ENCODE data around the gene MATK.

MATK gene

DNA sequence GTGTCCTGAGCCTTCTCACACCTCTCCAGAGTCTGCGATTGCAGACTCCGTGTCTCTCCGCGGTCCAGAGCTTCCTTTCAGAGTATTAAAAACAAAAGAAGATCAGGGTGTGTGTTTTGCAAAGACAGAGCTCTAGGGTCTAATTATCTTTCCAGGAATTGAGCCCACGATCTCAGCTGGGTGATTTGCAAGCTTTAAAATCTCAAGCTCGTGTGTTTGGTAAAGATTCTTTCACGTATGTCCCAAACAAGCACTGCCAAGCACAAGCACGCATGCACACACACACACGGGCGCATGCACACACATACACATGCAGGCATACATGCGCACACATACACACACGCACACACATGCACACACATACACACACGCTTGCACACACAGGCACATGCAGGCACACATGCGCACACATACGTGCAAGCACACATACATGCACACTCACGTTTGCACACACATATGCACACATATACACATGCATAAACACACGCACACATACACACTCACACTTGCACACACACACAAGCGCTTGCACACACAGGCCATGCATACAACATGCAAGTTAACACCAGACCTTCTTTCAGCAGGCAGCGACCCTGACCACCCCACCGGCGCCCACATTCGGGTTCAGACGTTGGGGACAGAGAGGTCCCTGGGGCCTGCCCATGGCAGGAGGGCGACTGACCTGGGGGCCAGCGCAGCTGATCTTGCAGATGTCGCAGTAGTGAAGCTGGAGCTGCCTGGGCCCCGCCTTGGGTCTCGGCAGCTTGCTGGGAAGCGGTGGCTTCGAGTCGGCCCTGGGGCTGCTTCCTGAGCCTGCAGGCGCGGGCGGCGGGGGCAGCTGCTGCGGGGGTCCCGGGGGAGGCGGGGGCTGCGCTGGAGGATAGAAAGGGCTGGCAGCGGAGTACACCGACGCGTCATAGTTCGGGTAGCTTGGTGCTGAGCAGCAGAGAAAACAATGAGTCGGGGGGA is 44.7 kb upstream of the MATK start:
- no peak for DNase-seq (ENCODE audit: low read depth)
- TF ChIP-seq CTCF (IDR thresholded peaks at IDR 0.05; ENCODE audit: low read length, missing control alignments) = no peak
- no peak overlapping the region for H3K4me3 ChIP-seq (replicated peaks; ENCODE audit: low read depth, low read length)

- no peak overlapping the region for H3K4me3 ChIP-seq (replicated peaks; ENCODE audit: low read depth, low read length)
- DNase-seq (ENCODE audit: low read depth) = no peak
- TF ChIP-seq CTCF (IDR thresholded peaks at IDR 0.05; ENCODE audit: low read length, missing control alignments) = no peak
Measured at GRCh38 chr19:3827306-3827705, 41.1 kb upstream of the MATK start.

DNA sequence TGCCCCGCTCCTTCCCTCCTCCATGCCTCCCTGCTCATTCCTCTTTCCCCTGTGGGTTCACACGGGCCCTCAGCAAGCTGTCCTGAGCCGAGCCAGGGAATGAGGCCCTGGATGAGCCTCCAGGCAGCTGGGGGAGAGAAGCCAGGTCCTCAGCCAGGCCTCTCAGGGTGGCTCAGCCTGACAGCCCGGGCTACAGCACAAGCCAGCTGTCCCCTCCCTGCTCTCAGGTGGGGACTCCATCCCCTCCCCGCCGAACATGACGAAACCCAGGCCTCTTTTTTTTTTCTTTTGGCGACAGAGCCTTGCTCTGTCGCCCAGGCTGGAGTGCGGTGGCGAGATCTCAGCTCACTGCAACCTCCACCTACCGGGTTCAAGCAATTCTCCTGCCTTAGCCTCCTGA is 40.0 kb upstream of the MATK start:
- no peak overlapping the region for H3K4me3 ChIP-seq (replicated peaks; ENCODE audit: low read depth, low read length)
- no peak for DNase-seq (ENCODE audit: low read depth)
- TF ChIP-seq CTCF (IDR thresholded peaks at IDR 0.05; ENCODE audit: low read length, missing control alignments) = no peak

- TF ChIP-seq CTCF (IDR thresholded peaks at IDR 0.05; ENCODE audit: low read length, missing control alignments) = no peak
- no peak overlapping the region for H3K4me3 ChIP-seq (replicated peaks; ENCODE audit: low read depth, low read length)
- no peak for DNase-seq (ENCODE audit: low read depth)
Measured at GRCh38 chr19:3825286-3825956, 39.2 kb upstream of the MATK start.

DNA sequence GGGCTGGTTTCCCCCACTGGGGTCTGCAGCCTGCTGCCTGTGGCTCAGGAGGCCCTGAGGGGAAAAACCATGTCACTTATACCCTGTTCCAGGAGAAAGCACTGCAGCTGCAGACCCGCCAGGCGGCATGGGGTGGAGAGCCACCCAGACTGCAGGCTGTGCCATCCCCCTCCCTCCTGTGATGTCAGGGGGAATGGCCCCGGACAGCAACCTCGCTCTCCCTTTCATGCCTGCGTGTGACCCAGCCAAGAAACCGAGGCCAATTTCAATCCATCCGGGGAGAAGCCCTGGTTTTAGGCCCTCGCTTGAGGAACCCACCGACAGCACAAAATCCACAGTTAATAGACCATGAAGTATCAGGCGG is 37.2 kb upstream of the MATK start:
- no peak overlapping the region for H3K4me3 ChIP-seq (replicated peaks; ENCODE audit: low read depth, low read length)
- no peak for DNase-seq (ENCODE audit: low read depth)
- TF ChIP-seq CTCF (IDR thresholded peaks at IDR 0.05; ENCODE audit: low read length, missing control alignments) = no peak

DNA sequence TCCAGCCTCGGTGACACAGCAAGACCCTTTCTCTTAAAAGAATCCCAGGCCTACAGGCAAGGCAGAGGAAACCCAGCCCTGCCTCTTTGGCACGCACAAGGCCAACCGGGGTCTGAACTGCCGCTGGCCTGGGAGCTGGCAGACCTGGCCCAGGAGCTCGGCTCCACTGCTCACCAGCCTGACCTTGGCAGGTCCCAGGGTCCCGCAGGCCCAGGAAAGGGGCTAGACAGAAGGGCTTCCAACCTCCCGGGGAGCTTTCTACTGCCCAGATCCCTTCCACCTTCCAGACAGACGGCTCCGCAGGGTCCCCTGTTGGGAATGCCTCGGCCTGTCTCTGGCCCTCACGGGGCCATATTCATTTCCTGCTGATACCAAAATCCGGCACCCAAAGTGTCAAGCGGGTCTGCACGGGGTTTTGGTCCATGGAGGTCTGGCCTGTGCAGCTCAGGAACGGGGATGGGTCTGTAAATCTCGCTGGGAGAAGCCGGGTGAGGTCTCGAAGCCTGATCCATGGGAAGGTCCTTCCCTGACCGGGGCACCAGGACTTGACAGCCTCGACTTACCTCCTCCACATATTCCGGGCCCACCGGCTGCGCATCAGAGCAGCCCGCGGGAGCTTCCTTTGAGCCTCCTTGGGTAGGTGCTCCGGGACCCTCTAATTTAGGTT is 36.6 kb upstream of the MATK start:
- no peak for TF ChIP-seq CTCF (IDR thresholded peaks at IDR 0.05; ENCODE audit: low read length, missing control alignments)
- H3K4me3 ChIP-seq (replicated peaks; ENCODE audit: low read depth, low read length) = no peak overlapping the region
- DNase-seq (ENCODE audit: low read depth) = no peak

Measured in fibroblast of pulmonary artery (primary cell).